Activated T-cell treated with anti-CD3 and anti-CD28 coated beads for 48 hours (primary cell): ENCODE results near the gene FAR2.
"Not testable (repeated sequence)": the region's sequence is repeated elsewhere in the genome, so short reads cannot be mapped to it uniquely, and the experiment has no call there.

Experiments used
- DNase-seq: peaks from one replicate; pipeline ENCODE4 v3.0.0-alpha.2; 2020; ENCODE audit warnings: low read depth

Gene FAR2

GRCh38 chr12:29234965-29235626 is 86.0 kb downstream of the FAR2 start:
- no peak for DNase-seq

- no peak for DNase-seq
Measured at GRCh38 chr12:29238822-29239291, 89.8 kb downstream of the FAR2 start.

GRCh38 chr12:29239336-29239735 is 90.3 kb downstream of the FAR2 start:
- no peak for DNase-seq

GRCh38 chr12:29240441-29240840 is 91.4 kb downstream of the FAR2 start:
- no peak for DNase-seq

GRCh38 chr12:29241821-29242591 is 92.9 kb downstream of the FAR2 start:
- DNase-seq = no peak

- DNase-seq = no peak
Measured at GRCh38 chr12:29242921-29243431, 93.9 kb downstream of the FAR2 start.

- DNase-seq = no peak
Measured at GRCh38 chr12:29244159-29244765, 95.2 kb downstream of the FAR2 start.

- DNase-seq = no peak
Measured at GRCh38 chr12:29245246-29245645, 96.2 kb downstream of the FAR2 start.

- DNase-seq = no peak
Measured at GRCh38 chr12:29249930-29250329, 100.9 kb downstream of the FAR2 start.

- DNase-seq = no peak
Measured at GRCh38 chr12:29253906-29254625, 105.0 kb downstream of the FAR2 start.

GRCh38 chr12:29255042-29255441 is 106.0 kb downstream of the FAR2 start:
- DNase-seq = no peak

- DNase-seq = no peak
Measured at GRCh38 chr12:29256598-29256997, 107.5 kb downstream of the FAR2 start.

GRCh38 chr12:29257687-29258086 is 108.6 kb downstream of the FAR2 start:
- DNase-seq = not testable (repeated sequence)

GRCh38 chr12:29264424-29264823 is 115.3 kb downstream of the FAR2 start:
- no peak for DNase-seq

GRCh38 chr12:29269706-29270408 is 120.8 kb downstream of the FAR2 start:
- DNase-seq = no peak

GRCh38 chr12:29270446-29270845 is 121.4 kb downstream of the FAR2 start:
- no peak for DNase-seq

GRCh38 chr12:29273178-29273843 is 124.2 kb downstream of the FAR2 start:
- DNase-seq = no peak

GRCh38 chr12:29275834-29276233 is 126.8 kb downstream of the FAR2 start:
- DNase-seq = no peak

GRCh38 chr12:29277231-29277630 is 128.2 kb downstream of the FAR2 start:
- DNase-seq = no peak

GRCh38 chr12:29278673-29279420 is 129.8 kb downstream of the FAR2 start:
- no peak for DNase-seq
